GM23338 (cell line): Measurements from ENCODE around the gene TNPO1. TPM values are rescaled to one million over a fixed set of nuclear protein-coding genes. Genes with fewer than 3 reads are reported as not detected.

Source experiments
- ATAC-seq: fragments of 200-7000 bp; cut with Tn5 transposase; 3 replicates; pipeline ENCODE4 v1.9.1; 2020
- DNase-seq: peaks from one replicate; pipeline ENCODE4 v3.0.0-alpha.2; 2015; ENCODE audit warnings: low spot score
- H2AFZ ChIP-seq: fragments of 200-600 bp; sonication (generic); 2 replicates; pipeline ENCODE4 v1.8.0; 2016; ENCODE audit warnings: antibody characterized with exemption, mild to moderate bottlenecking, moderate library complexity
- H3F3A ChIP-seq: fragments of 200-600 bp; sonication (generic); replicated peaks from 2 replicates; pipeline ENCODE4 v1.8.0; 2017; ENCODE audit warnings: antibody characterized with exemption, mixed run types, low read depth
- H3K27ac ChIP-seq: fragments of 200-600 bp; sonication (generic); 2 replicates; pipeline ENCODE4 v1.6.1; 2016; ENCODE audit warnings: low read depth
- H3K27me3 ChIP-seq: fragments of 200-600 bp; sonication (generic); 2 replicates; pipeline ENCODE4 v1.8.0; 2016; ENCODE audit warnings: mild to moderate bottlenecking, mixed run types, moderate library complexity; ENCODE audit not compliant: insufficient read depth
- H3K36me3 ChIP-seq: fragments of 200-600 bp; sonication (generic); 2 replicates; pipeline ENCODE4 v1.8.0; 2016; ENCODE audit warnings: mild to moderate bottlenecking; ENCODE audit not compliant: insufficient read depth
- H3K4me1 ChIP-seq: fragments of 200-600 bp; sonication (generic); 2 replicates; pipeline ENCODE4 v1.8.0; 2016; ENCODE audit warnings: mild to moderate bottlenecking, moderate library complexity; ENCODE audit not compliant: insufficient read depth
- H3K4me2 ChIP-seq: fragments of 200-600 bp; sonication (generic); 2 replicates; pipeline ENCODE4 v1.7.1; 2017; ENCODE audit warnings: mixed run types
- H3K4me3 ChIP-seq: fragments of 200-600 bp; sonication (generic); 2 replicates; pipeline ENCODE4 v1.6.1; 2016; ENCODE audit warnings: mixed run types
- H3K79me2 ChIP-seq: fragments of 200-600 bp; sonication (generic); replicated peaks from 2 replicates; pipeline ENCODE4 v1.8.0; 2017; ENCODE audit warnings: mild to moderate bottlenecking; ENCODE audit not compliant: insufficient read depth
- H3K9me2 ChIP-seq: fragments of 200-600 bp; sonication (generic); 2 replicates; pipeline ENCODE4 v1.8.0; 2017; ENCODE audit not compliant: insufficient read depth
- H4K20me1 ChIP-seq: fragments of 200-600 bp; sonication (generic); replicated peaks from 2 replicates; pipeline ENCODE4 v1.8.0; 2017; ENCODE audit warnings: mild to moderate bottlenecking; ENCODE audit not compliant: insufficient read depth
- H3K27ac Mint-ChIP-seq: 2 replicates; pipeline ENCODE4 v1.8.0; 2020; ENCODE audit warnings: inconsistent platforms, mild to moderate bottlenecking, moderate library complexity, mixed read lengths
- H3K27me3 Mint-ChIP-seq: 3 replicates; pipeline ENCODE4 v1.8.0; 2022; ENCODE audit warnings: low read depth, mild to moderate bottlenecking, moderate library complexity, mixed read lengths, inconsistent platforms; ENCODE audit not compliant: insufficient read depth, poor library complexity
- H3K36me3 Mint-ChIP-seq: 3 replicates; pipeline ENCODE4 v1.8.0; 2021; ENCODE audit warnings: low read depth, mild to moderate bottlenecking, inconsistent platforms, moderate library complexity, mixed read lengths
- H3K4me1 Mint-ChIP-seq: 3 replicates; pipeline ENCODE4 v1.8.0; 2020; ENCODE audit warnings: mild to moderate bottlenecking, inconsistent platforms, mixed read lengths
- H3K4me3 Mint-ChIP-seq: 3 replicates; pipeline ENCODE4 v1.8.0; 2021; ENCODE audit warnings: moderate library complexity, mild to moderate bottlenecking, inconsistent platforms, mixed read lengths
- H3K9me3 Mint-ChIP-seq: 3 replicates; pipeline ENCODE4 v1.8.0; 2020; ENCODE audit warnings: moderate library complexity, mild to moderate bottlenecking, inconsistent platforms, mixed read lengths
- CTCF ChIP-seq, 2 experiments: fragments of 200-600 bp in 1 of 2; sonication (generic) in 1 of 2; conservative IDR thresholded peaks; 2 replicates each; pipeline versions ENCODE4 v1.5.1 to v1.6.1; 2016 to 2017; ENCODE audit warnings: antibody characterized with exemption in 2 of 2, low read depth in 2 of 2, mild to moderate bottlenecking in 2 of 2, moderate library complexity in 1 of 2
- ETS1 ChIP-seq: IDR thresholded peaks from 2 replicates; pipeline ENCODE4 v1.6.1; 2016; ENCODE audit warnings: antibody characterized with exemption
- EZH2phosphoT487 ChIP-seq: fragments of 200-600 bp; sonication (generic); IDR thresholded peaks from one replicate; pipeline ENCODE4 v1.8.1; 2018; ENCODE audit warnings: antibody characterized with exemption; ENCODE audit not compliant: unreplicated experiment
- JUNB ChIP-seq: IDR thresholded peaks from one replicate; pipeline ENCODE4 v1.6.1; 2016; ENCODE audit warnings: antibody characterized with exemption; ENCODE audit not compliant: unreplicated experiment
- POLR2AphosphoS5 ChIP-seq: IDR thresholded peaks from 2 replicates; pipeline ENCODE4 v1.6.1; 2016; ENCODE audit warnings: antibody characterized with exemption, low read depth
- REST ChIP-seq: IDR thresholded peaks from one replicate; pipeline ENCODE4 v1.6.1; 2018; ENCODE audit warnings: antibody characterized with exemption; ENCODE audit not compliant: unreplicated experiment
- ZNF114 ChIP-seq: fragments of 250-450 bp; sonication (Bioruptor Pico); IDR thresholded peaks from 2 replicates; pipeline ENCODE4 v1.5.0; 2020; ENCODE audit warnings: mild to moderate bottlenecking, moderate library complexity
- ZNF331 ChIP-seq: fragments of 250-450 bp; sonication (Bioruptor Pico); IDR thresholded peaks from 2 replicates; pipeline ENCODE4 v1.5.0; 2020; ENCODE audit warnings: low read depth, mild to moderate bottlenecking, moderate library complexity
- ZNF462 ChIP-seq: fragments of 250-450 bp; sonication (Bioruptor Pico); IDR thresholded peaks from 2 replicates; pipeline ENCODE4 v1.5.0; 2020; ENCODE audit warnings: mild to moderate bottlenecking, moderate library complexity
- polyA plus RNA-seq: library from polyadenylated mRNA; unstranded; fragments of >200 nt; fragmentation: Nextera tagmentation; extraction: Ambion mirVana; gene quantifications from 2 replicates; pipeline ENCODE4 v1.2.1, GENCODE V29; 2016
- total RNA-seq: library from RNA; depleted of rRNA; stranded (reverse); fragments of >200 nt; shearing (Covaris generic); gene quantifications from 2 replicates; pipeline ENCODE4 v1.2.3, GENCODE V29; 2014

Gene TNPO1
- total and polyA plus RNA-seq, 2 experiments from 2014 or later: 117 to 197 TPM

GRCh38 chr5:72814864-72815263, 1.6 kb upstream of the TNPO1 start (continued):
- no peak for TF ChIP-seq REST
- TF ChIP-seq ZNF331 (CRISPR knock-in tag): no peak
- no peak for TF ChIP-seq CTCF (conservative IDR thresholded peaks at IDR 0.05; ENCODE audit: low read depth in 2 of 2)
- TF ChIP-seq POLR2AphosphoS5: no peak
- TF ChIP-seq EZH2phosphoT487: no peak

GRCh38 chr5:72815580-72816283, 729 bp upstream of the TNPO1 start:
- DNase-seq (no peak), ATAC-seq (no peak)
- H3K4me1 ChIP-seq: peaks cover 20% of the 10 kb centered on the region
- H3K27ac ChIP-seq: peak overlapping the region; percentile 69; the same call in 1 of the 2 replicates
- peak overlapping the region; percentile 97 for H2AFZ ChIP-seq
- peaks cover 17% of the 10 kb centered on the region; the same call in 2 of the 3 replicates for H3K4me1 Mint-ChIP-seq
- H3K36me3 Mint-ChIP-seq: no peaks in the 10 kb centered on the region
- H3K4me2 ChIP-seq: peak overlapping the region; percentile 97
- H3K27me3 ChIP-seq: peaks cover 6% of the 10 kb centered on the region; the same call in 1 of the 2 replicates
- H3K79me2 ChIP-seq: peaks cover 20% of the 10 kb centered on the region
- H3K4me3 ChIP-seq: peak overlapping the region; percentile 80
- H3K9me2 ChIP-seq: no peaks in the 10 kb centered on the region
- no peaks in the 10 kb centered on the region for H4K20me1 ChIP-seq
- H3F3A ChIP-seq: peaks cover 8% of the 10 kb centered on the region; the same call in 1 of the 2 replicates
- peaks cover 6% of the 10 kb centered on the region for H3K27me3 Mint-ChIP-seq
- no peak overlapping the region for H3K27ac Mint-ChIP-seq
- H3K9me3 Mint-ChIP-seq: no peaks in the 10 kb centered on the region
- peak overlapping the region; percentile 91 for H3K4me3 Mint-ChIP-seq
- H3K36me3 ChIP-seq: no peaks in the 10 kb centered on the region
- no peak for TF ChIP-seq EZH2phosphoT487
- TF ChIP-seq ETS1: no peak
- no peak for TF ChIP-seq ZNF114 (CRISPR knock-in tag)
- TF ChIP-seq JUNB: no peak
- TF ChIP-seq ZNF462 (CRISPR knock-in tag): no peak
